Small intestine (tissue), 7 donors: ENCODE measurements around the gene MGAT1. TPM values are rescaled to one million over a fixed set of nuclear protein-coding genes. Genes with fewer than 3 reads are reported as not detected.
"Not testable (repeated sequence)": the region's sequence is repeated elsewhere in the genome, so short reads cannot be mapped to it uniquely, and the experiment has no call there.

Experiments used
- DNase-seq, 2 donors: peaks; one replicate each; pipeline versions ENCODE4 v3.0.0 to v3.0.0-alpha.2; 2013
- FAIRE-seq: peaks from 2 replicates; lab custom pipeline; 2012; peaks lifted over from hg19 to GRCh38; lab: Jason Lieb, UNC
- H3K27ac ChIP-seq, 3 donors: one replicate each; pipeline ENCODE4 v1.5.1; 2013; ENCODE audit warnings: low read length in 2 of 3, mild to moderate bottlenecking in 2 of 3, control low read depth in 1 of 3, inconsistent platforms in 1 of 3, low read depth in 1 of 3, moderate library complexity in 1 of 3
- H3K27me3 ChIP-seq, 3 donors: one replicate each; pipeline ENCODE4 v1.6.1; 2013; ENCODE audit warnings: low read length in 3 of 3, inconsistent platforms in 1 of 3; ENCODE audit not compliant: control insufficient read depth in 3 of 3, insufficient read depth in 3 of 3
- H3K36me3 ChIP-seq, 3 donors: one replicate each; pipeline ENCODE4 v1.6.1; 2013; ENCODE audit warnings: low read length in 3 of 3, inconsistent platforms in 1 of 3, low read depth in 1 of 3, mild to moderate bottlenecking in 1 of 3, moderate library complexity in 1 of 3; ENCODE audit not compliant: control insufficient read depth in 3 of 3, insufficient read depth in 2 of 3
- H3K4me1 ChIP-seq, 3 donors: one replicate each; pipeline ENCODE4 v1.6.1; 2013; ENCODE audit warnings: low read length in 2 of 3, inconsistent platforms in 1 of 3, low read depth in 1 of 3, mild to moderate bottlenecking in 1 of 3, moderate library complexity in 1 of 3; ENCODE audit not compliant: control insufficient read depth in 3 of 3, insufficient read depth in 2 of 3
- H3K4me3 ChIP-seq, 3 donors: one replicate each; pipeline ENCODE4 v1.5.1; 2013; ENCODE audit warnings: low read length in 3 of 3, control low read depth in 1 of 3, inconsistent platforms in 1 of 3, low read depth in 1 of 3, mild to moderate bottlenecking in 1 of 3, moderate library complexity in 1 of 3
- H3K9me3 ChIP-seq, 2 donors: one replicate each; pipeline ENCODE4 v1.6.1; 2013; ENCODE audit warnings: low read depth in 1 of 2, low read length in 1 of 2; ENCODE audit not compliant: control insufficient read depth in 2 of 2, insufficient read depth in 1 of 2
- WGBS, 3 donors: extraction: QIAGEN DNeasy Blood & Tissue Kit; methylation state at CpG; one replicate each; pipeline ENCODE4 v1.1.7; 2013; 5-methylcytosine and 5-hydroxymethylcytosine counted together
- polyA plus RNA-seq, 4 donors: library from polyadenylated mRNA; stranded (reverse) in 3 of 4; unstranded in 1 of 4; fragments of 200-250 nt in 3 of 4; fragments of 120-200 nt in 1 of 4; gene quantifications; one replicate each; pipeline versions ENCODE4 v1.2.1 to v1.2.3, GENCODE V29; 2013
- donor health status: healthy with polysubstance abuse.
- donor health status: control.
- donor health status: control.
- donor health status: Bipolar disorder and iron deficiency.
- donor health status: healthy.

MGAT1 gene
- polyA plus RNA-seq, 4 donors = 52.3 to 125 (median 89.2) TPM

DNA sequence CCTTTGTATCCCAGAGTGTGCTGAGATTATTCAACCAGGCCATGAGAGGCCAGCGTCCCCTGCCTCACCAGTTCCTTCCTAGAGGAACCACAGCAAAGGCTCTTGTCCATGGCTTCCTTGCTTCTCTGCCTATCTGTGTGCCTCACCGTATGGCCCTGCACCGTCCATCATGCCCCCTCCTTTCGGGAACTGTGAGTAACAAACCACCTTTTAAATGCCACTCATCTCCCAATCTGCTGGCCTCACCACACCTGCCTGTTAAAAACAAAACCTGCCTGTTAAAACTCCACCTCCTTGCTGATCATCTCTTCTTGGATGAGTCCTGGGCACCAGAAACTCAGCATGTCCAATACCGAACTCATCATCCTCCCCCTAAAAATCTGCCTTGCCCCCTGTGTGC is 58.4 kb downstream of the MGAT1 start:
- H3K4me1 ChIP-seq = no peaks in the 10 kb centered on the region
- no peak overlapping the region for H3K4me3 ChIP-seq
- peaks cover 0 to 5% (median 0%) of the 10 kb centered on the region in 3 donors for H3K27me3 ChIP-seq
- no peak overlapping the region for H3K27ac ChIP-seq
- H3K36me3 ChIP-seq = no peaks in the 10 kb centered on the region
- no peaks in the 10 kb centered on the region for H3K9me3 ChIP-seq
- FAIRE-seq (no peak), DNase-seq (no peak)
- WGBS, 3 donors = 65 to 77% (median 71%) methylated on average over 5 of the region's 5 CpGs

DNA sequence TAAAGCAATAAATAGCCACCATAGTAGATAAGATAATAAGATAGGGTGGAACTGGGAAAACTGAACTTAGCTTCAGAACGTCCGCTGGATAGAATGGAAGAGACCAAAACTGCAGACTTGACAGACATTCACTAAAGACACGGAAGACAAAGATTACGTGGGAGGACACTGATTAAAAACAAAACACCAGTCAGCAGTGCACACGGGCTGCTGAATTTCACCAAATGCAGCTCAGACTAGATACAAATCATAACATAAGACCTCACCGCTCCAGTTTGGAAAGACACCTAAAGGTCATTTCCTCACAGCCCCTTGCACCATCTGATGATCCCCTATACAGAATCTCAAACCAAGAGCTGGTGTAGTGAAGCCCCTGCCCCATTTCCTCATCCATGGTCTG is 59.9 kb downstream of the MGAT1 start:
- Histone ChIP-seq H3K27me3 (peaks cover 0 to 5% (median 0%) of the 10 kb centered on the region in 3 donors), H3K9me3 (no peaks in the 10 kb centered on the region), H3K36me3 (no peaks in the 10 kb centered on the region), H3K4me1 (no peaks in the 10 kb centered on the region), H3K4me3 (no peak overlapping the region), H3K27ac (no peak overlapping the region)
- 61 to 68% (median 62%) methylated on average over 6 of the region's 6 CpGs for WGBS, 3 donors
- no peak for DNase-seq
- FAIRE-seq = no peak

DNA sequence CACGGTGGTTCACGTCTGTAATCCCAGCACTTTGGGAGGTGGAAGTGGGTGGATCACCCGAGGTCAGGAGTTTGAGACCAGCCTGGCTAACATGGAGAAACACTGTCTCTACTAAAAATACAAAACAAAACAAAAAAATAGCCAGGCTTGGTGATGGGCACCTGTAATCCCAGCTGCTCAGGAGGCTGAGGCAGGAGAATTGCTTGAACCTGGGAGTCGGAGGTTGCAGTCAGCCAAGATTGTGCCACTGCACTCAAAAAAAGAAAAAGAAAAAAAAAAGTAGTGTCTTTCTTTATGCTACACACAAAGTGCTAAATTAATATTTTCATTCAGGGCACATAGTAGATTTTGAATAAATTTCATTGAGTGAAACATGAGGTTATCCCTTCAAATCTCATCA is 61.7 kb downstream of the MGAT1 start:
- H3K9me3 ChIP-seq, H3K27me3 ChIP-seq, H3K27ac ChIP-seq, H3K4me1 ChIP-seq, H3K36me3 ChIP-seq, H3K4me3 ChIP-seq, FAIRE-seq, DNase-seq: not testable (repeated sequence)
- 58 to 80% (median 79%) methylated on average over 4 of the region's 4 CpGs for WGBS, 3 donors

DNA sequence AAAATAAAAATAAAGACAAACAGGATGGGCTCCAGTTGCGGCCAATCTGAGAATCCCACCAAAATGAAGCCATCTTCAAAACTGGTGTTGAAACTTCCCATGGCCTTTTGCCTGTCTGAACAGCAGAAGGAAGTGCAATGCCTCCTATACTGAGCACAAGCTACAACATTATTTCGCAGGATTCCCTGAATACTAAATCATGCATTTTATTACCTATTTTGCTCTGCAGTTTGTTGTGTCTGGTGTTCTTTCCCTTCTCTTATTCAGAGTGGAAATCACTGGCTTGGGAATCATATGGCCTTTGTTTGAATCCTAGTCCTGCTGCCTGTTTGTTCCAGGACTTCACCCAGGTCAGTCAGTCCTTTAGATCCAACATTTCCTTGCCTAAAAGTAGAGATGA is 62.6 kb downstream of the MGAT1 start, which contains the start of gene OR2Y1:
Gene OR2Y1, minus strand, starts transcription at position 101 of the 400 bp plus-strand sequence. Its CDS starts 0 bp downstream, at position 101.
- Histone ChIP-seq H3K9me3 (no peaks in the 10 kb centered on the region), H3K27ac (no peak within 1 kb of the TSS), H3K27me3 (peaks cover 0 to 6% (median 0%) of the 10 kb centered on the region in 3 donors), H3K4me3 (no peak within 1 kb of the TSS), H3K4me1 (no peaks in the 10 kb centered on the region), H3K36me3 (no peaks in the 10 kb centered on the region)
- 86 to 92% (median 89%) methylated on average over 2 of the region's 2 CpGs for WGBS, 3 donors
- no peak for FAIRE-seq
- DNase-seq = no peak

DNA sequence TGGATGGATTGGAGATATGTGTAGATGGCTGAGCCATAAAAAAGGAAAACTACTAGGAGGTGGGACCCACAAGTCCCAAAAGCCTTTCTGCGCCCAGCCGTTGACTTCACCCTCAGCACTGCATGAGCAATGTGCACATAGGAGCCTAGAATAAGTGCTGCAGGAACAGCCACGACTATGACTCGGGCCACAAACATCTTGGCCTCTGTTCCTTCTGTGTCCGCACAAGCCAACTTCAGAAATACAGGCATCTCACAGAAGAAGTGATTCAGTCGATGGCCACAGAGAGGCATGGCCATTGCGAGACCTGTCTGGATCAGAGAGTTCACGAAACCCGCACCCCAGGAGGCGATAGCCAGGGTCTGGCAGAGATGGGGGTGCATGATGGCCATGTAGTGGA is 63.3 kb downstream of the MGAT1 start:
- Histone ChIP-seq H3K27me3 (peaks cover 0 to 4% (median 0%) of the 10 kb centered on the region in 3 donors), H3K27ac (no peak overlapping the region), H3K4me1 (no peaks in the 10 kb centered on the region), H3K4me3 (no peak overlapping the region), H3K36me3 (no peaks in the 10 kb centered on the region), H3K9me3 (no peaks in the 10 kb centered on the region)
- FAIRE-seq (no peak), DNase-seq (no peak)
- WGBS, 3 donors = 88 to 92% (median 92%) methylated on average over 10 of the region's 10 CpGs

DNA sequence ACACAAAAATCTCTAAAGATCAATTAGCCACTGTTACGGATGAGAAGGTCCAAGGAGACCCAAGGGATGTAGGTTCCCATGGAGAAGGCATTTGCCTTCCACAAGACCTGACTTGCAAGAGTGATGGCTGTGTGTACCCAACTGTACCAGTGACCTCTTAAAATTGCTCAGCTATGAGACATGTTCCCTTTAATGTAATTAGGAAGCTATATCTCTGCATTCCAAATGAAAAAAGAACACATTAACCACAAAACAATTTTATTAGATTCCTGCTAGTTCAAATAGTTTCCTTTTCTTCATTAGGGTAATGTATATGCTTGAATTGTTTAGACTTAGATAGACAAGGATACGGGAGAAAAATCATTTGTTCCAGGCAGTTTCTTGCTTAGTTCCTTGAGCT is 66.1 kb downstream of the MGAT1 start:
- H3K4me1 ChIP-seq = no peaks in the 10 kb centered on the region
- no peak overlapping the region for H3K27ac ChIP-seq
- no peaks in the 10 kb centered on the region for H3K9me3 ChIP-seq
- FAIRE-seq (no peak), DNase-seq (no peak)
- 67 to 88% (median 84%) methylated on average over 2 of the region's 2 CpGs for WGBS, 3 donors
- peaks cover 0 to 4% (median 0%) of the 10 kb centered on the region in 3 donors for H3K27me3 ChIP-seq
- no peak overlapping the region for H3K4me3 ChIP-seq
- H3K36me3 ChIP-seq = no peaks in the 10 kb centered on the region

Other genes starting within 250 kb of the MGAT1 start
- gene SCGB3A1, start 211.3 kb downstream of the MGAT1 start, polyA plus RNA-seq = under 1 TPM in 2 of 4 donors, not detected in 2; 0.22 to 0.90 TPM
- 10 to 100 TPM in 1 of 4 donors, 1 to 10 TPM in 1, under 1 TPM in 2; 0.22 to 15.8 (median 3.0) TPM for gene FLT4, start 153.2 kb downstream of the MGAT1 start, polyA plus RNA-seq
- gene OR2Y1, start 62.7 kb downstream of the MGAT1 start, polyA plus RNA-seq = not detected
- gene ZFP62, start 58.5 kb upstream of the MGAT1 start, polyA plus RNA-seq = 10 to 100 TPM in 3 of 4 donors, 1 to 10 TPM in 1; 8.7 to 57.2 (median 16.2) TPM
- gene BTNL8, start 96.4 kb upstream of the MGAT1 start, polyA plus RNA-seq = 100 to 1,000 TPM in 2 of 4 donors, 10 to 100 TPM in 2; 53.8 to 192 (median 84.5) TPM
- 100 to 1,000 TPM in 2 of 4 donors, 10 to 100 TPM in 2; 35.6 to 162 (median 102) TPM for gene BTNL3, start 186.0 kb upstream of the MGAT1 start, polyA plus RNA-seq
- gene BTNL9, start 237.5 kb upstream of the MGAT1 start, polyA plus RNA-seq = 1 to 10 TPM in 2 of 4 donors, under 1 TPM in 2; 0.27 to 6.5 (median 2.7) TPM